Measurements from ENCODE around the gene CFAP20DC. TPM values are rescaled to one million over a fixed set of nuclear protein-coding genes. Genes with fewer than 3 reads are reported as not detected.

Gene CFAP20DC
- total RNA-seq, 1 experiment from 2014 or later = 4.5 TPM

DNA sequence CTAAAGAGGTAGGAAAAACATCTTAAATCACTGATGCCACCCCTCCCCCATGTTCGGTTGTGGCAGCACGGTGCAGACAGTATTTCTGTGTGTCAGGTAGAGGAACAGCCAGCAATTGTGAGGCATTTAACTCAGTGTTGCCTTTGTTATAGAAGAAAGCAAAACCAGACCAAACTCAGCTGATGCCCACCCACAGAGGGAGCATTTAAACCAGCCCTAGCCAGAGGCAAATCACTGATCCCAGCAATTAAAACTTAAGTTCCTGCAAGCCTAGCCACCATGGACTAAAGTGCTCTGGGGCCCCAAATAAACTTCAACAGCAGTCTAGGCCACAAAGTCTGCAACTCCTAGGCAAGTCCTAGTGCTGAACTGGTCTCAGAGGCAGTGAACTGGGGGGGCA is 94.5 kb downstream of the CFAP20DC start:
- no peak overlapping the region for H3K4me3 Mint-ChIP-seq
- no peaks in the 10 kb centered on the region for H3K79me2 ChIP-seq (ENCODE audit: insufficient read depth, low read length)
- H3K27me3 ChIP-seq (ENCODE audit: insufficient read depth, low read length) = no peaks in the 10 kb centered on the region
- H3K4me1 ChIP-seq (ENCODE audit: insufficient read depth, low read length) = no peaks in the 10 kb centered on the region; the same call in 1 of the 2 replicates
- H3K4ac ChIP-seq (ENCODE audit: low read depth, low read length) = no peak overlapping the region
- peak; percentile 36 for DNase-seq
- no peak overlapping the region for H2AK5ac ChIP-seq (ENCODE audit: insufficient read length, low read length)
- H3K27ac ChIP-seq (ENCODE audit: insufficient read length, low read depth, low read length) = no peak overlapping the region
- no peak overlapping the region for H4K91ac ChIP-seq (ENCODE audit: insufficient read length, low read depth, low read length)
- no peak overlapping the region for H3K56ac ChIP-seq (ENCODE audit: insufficient read length, low read depth, low read length)
- H3K4me2 ChIP-seq (ENCODE audit: insufficient read depth, insufficient read length, low read length) = no peak overlapping the region
- H4K5ac ChIP-seq (ENCODE audit: insufficient read length, low read depth, low read length) = no peak overlapping the region
- TF ChIP-seq, protein P1, sequence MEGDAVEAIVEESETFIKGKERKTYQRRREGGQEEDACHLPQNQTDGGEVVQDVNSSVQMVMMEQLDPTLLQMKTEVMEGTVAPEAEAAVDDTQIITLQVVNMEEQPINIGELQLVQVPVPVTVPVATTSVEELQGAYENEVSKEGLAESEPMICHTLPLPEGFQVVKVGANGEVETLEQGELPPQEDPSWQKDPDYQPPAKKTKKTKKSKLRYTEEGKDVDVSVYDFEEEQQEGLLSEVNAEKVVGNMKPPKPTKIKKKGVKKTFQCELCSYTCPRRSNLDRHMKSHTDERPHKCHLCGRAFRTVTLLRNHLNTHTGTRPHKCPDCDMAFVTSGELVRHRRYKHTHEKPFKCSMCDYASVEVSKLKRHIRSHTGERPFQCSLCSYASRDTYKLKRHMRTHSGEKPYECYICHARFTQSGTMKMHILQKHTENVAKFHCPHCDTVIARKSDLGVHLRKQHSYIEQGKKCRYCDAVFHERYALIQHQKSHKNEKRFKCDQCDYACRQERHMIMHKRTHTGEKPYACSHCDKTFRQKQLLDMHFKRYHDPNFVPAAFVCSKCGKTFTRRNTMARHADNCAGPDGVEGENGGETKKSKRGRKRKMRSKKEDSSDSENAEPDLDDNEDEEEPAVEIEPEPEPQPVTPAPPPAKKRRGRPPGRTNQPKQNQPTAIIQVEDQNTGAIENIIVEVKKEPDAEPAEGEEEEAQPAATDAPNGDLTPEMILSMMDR (conservative IDR thresholded peaks at IDR 0.05) = no peak
- H2BK15ac ChIP-seq (ENCODE audit: low read depth, low read length) = no peak overlapping the region
- H3K14ac ChIP-seq (ENCODE audit: insufficient read depth, low read length) = no peak overlapping the region
- no peak overlapping the region for H3K18ac ChIP-seq (ENCODE audit: insufficient read length, low read depth, low read length)
- H2BK20ac ChIP-seq (ENCODE audit: low read depth, low read length, poor library complexity, severe bottlenecking) = no peak overlapping the region
- no peak overlapping the region for H2BK5ac ChIP-seq (ENCODE audit: insufficient read length, low read length)
- no peaks in the 10 kb centered on the region for H3K23me2 ChIP-seq (ENCODE audit: insufficient read length, low read depth, low read length, poor library complexity, severe bottlenecking)
- WGBS (ENCODE audit: extremely low coverage, insufficient read length, low lambda C conversion rate) = no CpG with 5 or more reads among the region's 2 CpGs
- no peak overlapping the region for H3T11ph ChIP-seq (ENCODE audit: low read length)
- H3K9me3 Mint-ChIP-seq = no peaks in the 10 kb centered on the region
- no peaks in the 10 kb centered on the region for H3K9me3 ChIP-seq (ENCODE audit: control insufficient read depth, low read depth, low read length)
- no peak overlapping the region for H2AFZ ChIP-seq (ENCODE audit: low read length)
- no peak overlapping the region for H3K23ac ChIP-seq (ENCODE audit: insufficient read length, low read depth, low read length)
- no peak overlapping the region for H2BK12ac ChIP-seq (ENCODE audit: insufficient read length, low read depth, low read length)
- no peaks in the 10 kb centered on the region for H3K79me1 ChIP-seq (ENCODE audit: insufficient read depth, low read depth, low read length, poor library complexity, severe bottlenecking)
- no peak overlapping the region for H3K9ac ChIP-seq (ENCODE audit: extremely low read depth, insufficient read length, low read length)
- peak overlapping the region in 2 of 3 experiments; percentile 32 to 54; a peak in 1 of 7 replicates for H3K27ac Mint-ChIP-seq
- no peaks in the 10 kb centered on the region for H4K20me1 ChIP-seq (ENCODE audit: control insufficient read depth, insufficient read depth, insufficient read length)
- H4K8ac ChIP-seq (replicated peaks; ENCODE audit: insufficient read length, low read depth, low read length) = no peak overlapping the region
- peaks cover 9 to 10% of the 10 kb centered on the region in 2 experiments for H3K4me1 Mint-ChIP-seq
- no peak overlapping the region for H2BK120ac ChIP-seq (ENCODE audit: low read depth, low read length, poor library complexity, severe bottlenecking)
- no peaks in the 10 kb centered on the region for H3K36me3 Mint-ChIP-seq (ENCODE audit: insufficient read depth in 1 of 3, low read depth in 3 of 3)
- no peaks in the 10 kb centered on the region for H3K27me3 Mint-ChIP-seq (ENCODE audit: low read depth)
